Ascending aorta (tissue), 2 donors: ENCODE results near the gene HAGH. TPM values are rescaled to one million over a fixed set of nuclear protein-coding genes. Genes with fewer than 3 reads are reported as not detected.

Experiments used
- DNase-seq, 2 donors: peaks; one replicate each; pipeline ENCODE4 v3.0.0-alpha.2; 2019; ENCODE audit warnings: low spot score in 2 of 2
- H3K27ac ChIP-seq, 2 donors: fragments of 200-600 bp; sonication (generic); one replicate each; pipeline ENCODE4 v1.5.1; 2016 to 2017; ENCODE audit warnings: mild to moderate bottlenecking in 1 of 2
- H3K27me3 ChIP-seq: fragments of 200-600 bp; sonication (generic); one replicate; pipeline ENCODE4 v1.5.1; 2017
- H3K36me3 ChIP-seq, 2 donors: fragments of 200-600 bp; sonication (generic); one replicate each; pipeline ENCODE4 v1.5.1; 2016
- H3K4me1 ChIP-seq, 2 donors: fragments of 200-600 bp; sonication (generic); one replicate each; pipeline ENCODE4 v1.5.1; 2016 to 2017; ENCODE audit warnings: mild to moderate bottlenecking in 1 of 2
- H3K4me3 ChIP-seq, 2 donors: fragments of 200-600 bp; sonication (generic); one replicate each; pipeline ENCODE4 v1.5.1; 2016 to 2017; ENCODE audit warnings: mild to moderate bottlenecking in 1 of 2
- H3K9me3 ChIP-seq, 2 donors: fragments of 200-600 bp; sonication (generic); one replicate each; pipeline ENCODE4 v1.5.1; 2016
- intact Hi-C: fragments of 100-400 bp; cut with DNase I; formaldehyde crosslinking; loops from one replicate; pipeline ENCODE4 v1.15.1; 2023
- total RNA-seq: library from RNA; depleted of rRNA; stranded (reverse); fragments of >200 nt; gene quantifications from one replicate; pipeline ENCODE4 v1.1.0, GENCODE V29; 2016
- TF ChIP-seq, protein P1 (sequence below), 3 experiments: fragments of 200-600 bp in 2 of 3; fragments of 450-650 bp in 1 of 3; sonication (generic) in 2 of 3; IDR thresholded peaks; one replicate each; pipeline ENCODE4 v1.5.1; 2016 to 2019; ENCODE audit warnings: antibody characterized with exemption in 3 of 3, mild to moderate bottlenecking in 1 of 3, moderate library complexity in 1 of 3

The HAGH gene
- total RNA-seq, 1 donor from 2014 or later = 177 TPM

DNA sequence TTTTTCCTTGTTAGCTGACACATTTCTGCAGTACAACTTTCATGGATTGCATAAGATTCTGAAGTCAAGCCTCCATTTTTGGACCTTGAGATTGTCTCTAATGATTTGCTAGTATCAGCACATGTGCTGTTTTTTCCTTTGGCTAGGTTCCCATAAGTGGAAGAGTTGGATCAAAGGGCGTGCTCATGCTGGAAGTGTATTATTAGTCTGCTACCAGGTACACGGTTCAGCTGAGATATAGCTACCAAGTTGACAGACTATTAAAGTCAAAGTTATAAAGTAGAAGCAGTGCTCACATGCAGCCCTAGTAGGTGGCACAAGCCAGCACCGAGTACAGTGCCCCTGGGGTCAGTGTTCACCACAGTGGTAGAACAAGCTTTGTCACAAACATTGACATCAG is 3.6 kb upstream of the HAGH start:
- H3K36me3 ChIP-seq = peaks cover 3 to 4% of the 10 kb centered on the region in 2 donors
- peaks cover 11 to 27% of the 10 kb centered on the region in 2 donors for H3K4me1 ChIP-seq
- H3K27ac ChIP-seq = no peak overlapping the region
- H3K27me3 ChIP-seq = no peaks in the 10 kb centered on the region
- no peaks in the 10 kb centered on the region for H3K9me3 ChIP-seq
- H3K4me3 ChIP-seq = no peak overlapping the region
- intact Hi-C loops = no loop called here
- no peak for DNase-seq
- TF ChIP-seq, protein P1, sequence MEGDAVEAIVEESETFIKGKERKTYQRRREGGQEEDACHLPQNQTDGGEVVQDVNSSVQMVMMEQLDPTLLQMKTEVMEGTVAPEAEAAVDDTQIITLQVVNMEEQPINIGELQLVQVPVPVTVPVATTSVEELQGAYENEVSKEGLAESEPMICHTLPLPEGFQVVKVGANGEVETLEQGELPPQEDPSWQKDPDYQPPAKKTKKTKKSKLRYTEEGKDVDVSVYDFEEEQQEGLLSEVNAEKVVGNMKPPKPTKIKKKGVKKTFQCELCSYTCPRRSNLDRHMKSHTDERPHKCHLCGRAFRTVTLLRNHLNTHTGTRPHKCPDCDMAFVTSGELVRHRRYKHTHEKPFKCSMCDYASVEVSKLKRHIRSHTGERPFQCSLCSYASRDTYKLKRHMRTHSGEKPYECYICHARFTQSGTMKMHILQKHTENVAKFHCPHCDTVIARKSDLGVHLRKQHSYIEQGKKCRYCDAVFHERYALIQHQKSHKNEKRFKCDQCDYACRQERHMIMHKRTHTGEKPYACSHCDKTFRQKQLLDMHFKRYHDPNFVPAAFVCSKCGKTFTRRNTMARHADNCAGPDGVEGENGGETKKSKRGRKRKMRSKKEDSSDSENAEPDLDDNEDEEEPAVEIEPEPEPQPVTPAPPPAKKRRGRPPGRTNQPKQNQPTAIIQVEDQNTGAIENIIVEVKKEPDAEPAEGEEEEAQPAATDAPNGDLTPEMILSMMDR (IDR thresholded peaks at IDR 0.05) = no peak

- H3K4me1 ChIP-seq = peaks cover 12 to 37% of the 10 kb centered on the region in 2 donors
- TF ChIP-seq, protein P1 (IDR thresholded peaks at IDR 0.05) = no peak
- no peak overlapping the region for H3K27ac ChIP-seq
- H3K9me3 ChIP-seq = no peaks in the 10 kb centered on the region
- no peaks in the 10 kb centered on the region for H3K27me3 ChIP-seq
- DNase-seq = no peak
- peak overlapping the region in 1 of 2 donors; percentile 72 for H3K4me3 ChIP-seq
- peaks cover 3 to 4% of the 10 kb centered on the region in 2 donors for H3K36me3 ChIP-seq
- intact Hi-C loops = loop anchor here (5.0 kb wide), 1 partner anchor 217 kb away; the partner anchor contains the start of genes CRAMP1 and IFT140
These were observed 2.2 kb upstream of the HAGH start for GRCh38 chr16:1828645-1829410.

DNA sequence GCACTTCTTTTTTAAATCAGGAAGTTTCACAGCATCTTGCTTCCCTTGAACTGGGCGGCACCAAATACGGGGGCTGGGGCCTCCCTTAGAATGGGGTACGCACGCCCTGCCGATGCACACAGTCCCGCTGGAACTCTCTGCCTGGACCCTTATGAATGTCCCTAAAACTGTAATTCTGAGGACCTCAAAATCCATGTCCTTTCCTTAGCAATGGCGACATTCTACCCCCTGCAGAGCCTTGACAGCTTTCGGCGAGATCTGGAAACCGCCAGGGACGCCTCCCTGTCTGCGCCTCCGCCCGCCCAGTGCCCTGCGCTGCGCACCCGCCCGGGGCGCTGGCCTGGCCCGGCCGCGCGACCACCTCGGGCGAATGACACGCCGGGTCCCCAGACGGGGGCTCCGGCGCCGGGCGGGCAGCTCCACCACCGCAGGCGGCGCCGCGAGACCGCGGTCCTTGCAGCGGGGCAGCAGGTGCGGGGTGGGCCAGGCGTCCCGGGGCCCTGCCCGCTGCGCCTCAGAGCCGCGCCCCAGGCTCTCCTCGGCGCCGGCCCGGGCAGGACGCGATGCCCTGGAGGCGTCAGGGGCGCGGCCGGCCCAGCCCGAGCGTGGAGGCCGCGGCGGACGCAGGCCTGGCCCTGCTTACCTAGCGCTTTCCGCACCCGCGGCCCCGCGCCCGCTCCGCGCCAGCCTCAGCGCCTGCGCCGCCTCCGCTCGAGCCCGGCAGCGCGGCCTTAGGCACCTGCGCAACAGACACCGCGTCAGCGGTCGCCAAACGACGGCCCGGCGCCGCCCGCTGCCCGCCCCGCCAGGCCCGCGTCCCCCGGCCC is 548 bp downstream of the HAGH start:
- TF ChIP-seq, protein P1 (IDR thresholded peaks at IDR 0.05) = peak in 1 of 3 experiments; percentile 45
- no peaks in the 10 kb centered on the region for H3K9me3 ChIP-seq
- H3K27me3 ChIP-seq = no peaks in the 10 kb centered on the region
- H3K4me3 ChIP-seq = peak overlapping the region; percentile 72 to 81
- peaks cover 12 to 37% of the 10 kb centered on the region in 2 donors for H3K4me1 ChIP-seq
- H3K27ac ChIP-seq = peak overlapping the region; percentile 70 to 72
- DNase-seq = no peak
- intact Hi-C loops = loop anchor here (1.0 to 5.0 kb wide), 5 partner anchors 43 to 397 kb away; partner anchors contain the start of genes CRAMP1, E4F1, EME2 and IFT140
- peaks cover 20 to 22% of the 10 kb centered on the region in 2 donors for H3K36me3 ChIP-seq

- Histone ChIP-seq H3K27me3 (no peaks in the 10 kb centered on the region), H3K9me3 (no peaks in the 10 kb centered on the region), H3K4me3 (peak overlapping the region; percentile 72 to 81), H3K27ac (peak overlapping the region in 1 of 2 donors; percentile 72), H3K36me3 (peaks cover 26 to 29% of the 10 kb centered on the region in 2 donors), H3K4me1 (peaks cover 12 to 37% of the 10 kb centered on the region in 2 donors)
- no peak for DNase-seq
- intact Hi-C loops = loop anchor here (5.0 kb wide), 1 partner anchor 213 kb away; the partner anchor contains the start of genes CRAMP1 and IFT140
- TF ChIP-seq, protein P1 (IDR thresholded peaks at IDR 0.05) = no peak
These were observed 1.2 kb downstream of the HAGH start for GRCh38 chr16:1825381-1825863.

DNA sequence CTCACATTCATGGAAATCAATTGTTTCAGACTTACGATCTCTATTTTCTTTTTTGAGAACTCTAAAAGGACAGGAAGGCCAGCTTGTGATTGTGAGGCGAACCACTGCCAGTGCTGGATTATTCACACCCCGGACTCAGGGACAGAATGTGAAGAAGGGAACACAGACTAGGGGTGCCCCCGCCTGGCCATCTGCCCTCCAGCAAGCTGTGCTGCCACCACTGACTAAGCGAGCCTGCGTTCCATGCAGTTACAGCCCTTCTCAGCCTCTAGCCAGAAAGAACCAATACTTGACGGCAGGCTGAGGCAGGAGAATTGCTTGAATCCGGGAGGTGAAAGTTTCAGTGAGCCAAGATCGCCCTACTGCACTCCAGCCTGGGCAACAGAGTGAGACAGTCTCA is 2.8 kb downstream of the HAGH start:
- Histone ChIP-seq H3K27me3 (no peaks in the 10 kb centered on the region), H3K4me1 (peaks cover 12 to 31% of the 10 kb centered on the region in 2 donors), H3K36me3 (peaks cover 34 to 43% of the 10 kb centered on the region in 2 donors), H3K9me3 (no peaks in the 10 kb centered on the region), H3K27ac (no peak overlapping the region), H3K4me3 (no peak overlapping the region)
- TF ChIP-seq, protein P1 (IDR thresholded peaks at IDR 0.05) = no peak
- DNase-seq = no peak
- intact Hi-C loops = no loop called here
